ENCODE data around the gene TOE1. TPM values are rescaled to one million over a fixed set of nuclear protein-coding genes. Genes with fewer than 3 reads are reported as not detected.

TOE1 gene
- total and polyA plus RNA-seq, 9 of the 15 experiments (the other 6 are each of a cell fraction or from before 2014, with no cell fraction given) = 32.1 to 85.7 (median 38.0) TPM

- no peaks in the 10 kb centered on the region for H3K36me3 ChIP-seq (ENCODE audit: control insufficient read depth, insufficient read depth, low read length)
- DNase-seq (ENCODE audit: extremely low read depth in 1 of 4, low spot score in 3 of 4) = no peak
- H4K20me1 ChIP-seq (replicated peaks; ENCODE audit: control insufficient read depth, insufficient read depth, low read length) = no peaks in the 10 kb centered on the region
- peaks cover 4 to 8% of the 10 kb centered on the region in 2 experiments; a peak in 3 of 5 replicates for H3K4me1 ChIP-seq (replicated peaks in 1 of 2; ENCODE audit: control insufficient read depth in 2 of 2, insufficient read depth in 2 of 2, low read length in 2 of 2)
- H3K9me1 ChIP-seq (ENCODE audit: control insufficient read depth, insufficient read depth, low read length) = no peaks in the 10 kb centered on the region
- CTCF ChIA-PET (ENCODE audit: low intra/inter-chr PET ratio) = no interaction called here
- intact Hi-C loops (cut with micrococcal nuclease) = no loop called here
- TF ChIP-seq ATF3 (IDR thresholded peaks at IDR 0.05) (peak; percentile 66), ATF3 (CRISPR knock-in tag; conservative IDR thresholded peaks at IDR 0.05) (no peak), JUND (IDR thresholded peaks at IDR 0.05; ENCODE audit: borderline replicate concordance, low read depth, low read length) (peak; percentile 54; the same call in 1 of the 2 replicates), JUND (tag; IDR thresholded peaks at IDR 0.05; ENCODE audit: borderline replicate concordance, low read depth, low read length) (no peak), PTRF (tag; IDR thresholded peaks at IDR 0.05) (no peak), UBTF (IDR thresholded peaks at IDR 0.05; ENCODE audit: borderline replicate concordance in 1 of 2, low read depth in 2 of 2, low read length in 2 of 2) (no peak), FOSL1 (tag; conservative IDR thresholded peaks at IDR 0.05) (peak; percentile 37; the same call in 1 of the 2 replicates)
- no peaks in the 10 kb centered on the region for H3K9me3 ChIP-seq (replicated peaks; ENCODE audit: control insufficient read depth, insufficient read depth, low read depth, low read length)
- H2AFZ ChIP-seq (ENCODE audit: low read depth, low read length) = no peak overlapping the region
- H3K27me3 ChIP-seq (ENCODE audit: control insufficient read depth in 2 of 2, insufficient read depth in 2 of 2, low read length in 2 of 2) = no peaks in the 10 kb centered on the region
- no peak overlapping the region for H3K9ac ChIP-seq (ENCODE audit: insufficient read depth in 1 of 2, low read depth in 2 of 2, low read length in 2 of 2)
- no peak for FAIRE-seq
- H3K79me2 ChIP-seq (ENCODE audit: control insufficient read depth, insufficient read depth, low read length) = no peaks in the 10 kb centered on the region
- in situ Hi-C loops (cut with MboI) = loop anchor here (5.0 kb wide), 1 partner anchor 216 kb away; no protein-coding TSS in a partner anchor
- H3K4me3 ChIP-seq = no peak overlapping the region
- BruUV-seq (replicated peaks) = no TSS peak
- ATAC-seq = peak; percentile 23; the same call in 1 of the 3 replicates
- H3K4me2 ChIP-seq (ENCODE audit: insufficient read depth, low read length) = no peak overlapping the region
- H3K27ac ChIP-seq (ENCODE audit: extremely low read depth, low read depth, low read length) = no peak overlapping the region
- 24% methylated on average over 4 of the region's 4 CpGs for WGBS (ENCODE audit: insufficient coverage, low coverage, missing lambda C conversion rate)
- POLR2A ChIA-PET = interaction anchor here (0.6 to 15.6 kb wide), 7 partner anchors 9 to 565 kb away, joined by 3 to 226 read pairs (median 6); partner anchors contain the start of genes CCDC163, MMACHC, MUTYH and PRDX1
Observed at GRCh38 chr1:45356186-45356585, 16.2 kb downstream of the TOE1 start.

All from K562 (cell line).